Keratinocyte (primary cell): ENCODE data around the gene GRAMD2A. TPM values are rescaled to one million over a fixed set of nuclear protein-coding genes. Genes with fewer than 3 reads are reported as not detected.

ENCODE experiments used
- DNase-seq: peaks from one replicate; pipeline ENCODE4 v3.0.0-alpha.2; 2011; ENCODE audit warnings: low read depth, missing footprints, low spot score
- FAIRE-seq: peaks from 2 replicates; lab custom pipeline; 2011; peaks lifted over from hg19 to GRCh38; lab: Jason Lieb, UNC
- H2AFZ ChIP-seq: 2 replicates; pipeline ENCODE4 v1.6.0; 2012; ENCODE audit warnings: low read length, control low read depth, inconsistent platforms; ENCODE audit not compliant: control insufficient read depth
- H3K27ac ChIP-seq: 2 replicates; pipeline ENCODE4 v1.5.1; 2011; ENCODE audit warnings: low read length; ENCODE audit not compliant: control insufficient read depth, insufficient read depth
- H3K27me3 ChIP-seq: 3 replicates; pipeline ENCODE4 v1.6.0; 2011; ENCODE audit warnings: low read length; ENCODE audit not compliant: control insufficient read depth, insufficient read depth; ENCODE audit errors: extremely low read depth
- H3K36me3 ChIP-seq, 2 experiments: 2 replicates in 1 of 2; 3 replicates in 1 of 2; pipeline ENCODE4 v1.5.1; 2011; ENCODE audit warnings: low read length in 2 of 2, mild to moderate bottlenecking in 1 of 2; ENCODE audit not compliant: control insufficient read depth in 2 of 2, insufficient read depth in 2 of 2; ENCODE audit errors: extremely low read depth in 1 of 2
- H3K4me1 ChIP-seq: 3 replicates; pipeline ENCODE4 v1.5.1; 2011; ENCODE audit warnings: low read length; ENCODE audit not compliant: control insufficient read depth, insufficient read depth; ENCODE audit errors: extremely low read depth
- H3K4me2 ChIP-seq: 3 replicates; pipeline ENCODE4 v1.6.0; 2011; ENCODE audit warnings: low read depth, low read length; ENCODE audit not compliant: control insufficient read depth, insufficient read depth; ENCODE audit errors: extremely low read depth
- H3K4me3 ChIP-seq, 3 experiments: fragments of 200-600 bp in 1 of 3; sonication (generic) in 1 of 3; 2 replicates in 2 of 3; 3 replicates in 1 of 3; pipeline ENCODE4 v1.5.1; 2011 to 2016; ENCODE audit warnings: low read length in 3 of 3, mild to moderate bottlenecking in 3 of 3, control low read depth in 2 of 3, inconsistent platforms in 1 of 3, low read depth in 1 of 3, mixed read lengths in 1 of 3, mixed run types in 1 of 3, moderate library complexity in 1 of 3; ENCODE audit not compliant: control insufficient read depth in 2 of 3, insufficient read depth in 2 of 3; ENCODE audit errors: extremely low read depth in 1 of 3
- H3K79me2 ChIP-seq: 2 replicates; pipeline ENCODE4 v1.6.0; 2012; ENCODE audit warnings: low read length; ENCODE audit not compliant: control insufficient read depth, insufficient read depth
- H3K9ac ChIP-seq: 3 replicates; pipeline ENCODE4 v1.6.0; 2011; ENCODE audit warnings: low read length; ENCODE audit not compliant: control insufficient read depth, insufficient read depth; ENCODE audit errors: extremely low read depth
- H3K9me1 ChIP-seq: 3 replicates; pipeline ENCODE4 v1.6.0; 2011; ENCODE audit warnings: low read length; ENCODE audit not compliant: control insufficient read depth, insufficient read depth; ENCODE audit errors: extremely low read depth
- H3K9me3 ChIP-seq: 2 replicates; pipeline ENCODE4 v1.5.1; 2012; ENCODE audit warnings: low read depth, low read length; ENCODE audit not compliant: control insufficient read depth
- H4K20me1 ChIP-seq: 3 replicates; pipeline ENCODE4 v1.6.0; 2011; ENCODE audit warnings: low read length; ENCODE audit not compliant: control insufficient read depth, insufficient read depth; ENCODE audit errors: extremely low read depth
- EZH2 ChIP-seq: IDR thresholded peaks from one replicate; pipeline ENCODE4 v1.6.1; 2012; ENCODE audit warnings: inconsistent platforms, mild to moderate bottlenecking, low read length, moderate library complexity
- dilution Hi-C: fragments of 300-500 bp; cut with MboI; formaldehyde crosslinking; loops from one replicate; pipeline ENCODE4 v1.7.0; 2020; ENCODE audit warnings: low sequenced_read_pairs; ENCODE audit not compliant: extremely low pct_ligation_motif_present
- polyA plus RNA-seq, 5 experiments: library from polyadenylated mRNA; depleted of rRNA in 3 of 5; stranded (reverse) in 3 of 5; stranded (forward) in 1 of 5; unstranded in 1 of 5; fragments of >200 nt; gene quantifications; 1 replicate in 1 of 5; 2 replicates in 3 of 5; 3 replicates in 1 of 5; pipeline versions ENCODE4 v1.2.1 to v1.2.3, GENCODE V29; 2011 to 2012; ENCODE audit warnings: missing spikeins in 2 of 5, low read depth in 1 of 5, low replicate concordance in 1 of 5
- TF ChIP-seq, protein P1 (sequence below), 3 experiments: IDR thresholded peaks in 1 of 3; conservative IDR thresholded peaks in 1 of 3; optimal IDR thresholded peaks in 1 of 3; 2 replicates in 2 of 3; 3 replicates in 1 of 3; pipeline versions ENCODE3 to v1.5.1; 2011; ENCODE audit warnings: low read length in 3 of 3, mild to moderate bottlenecking in 3 of 3, moderate library complexity in 2 of 3, control low read depth in 1 of 3, inconsistent platforms in 1 of 3; ENCODE audit not compliant: insufficient read depth in 2 of 3; ENCODE audit errors: extremely low read depth in 1 of 3

Gene GRAMD2A
- polyA plus RNA-seq, 1 donor (not counting 4 experiments of a cell fraction or from before 2014, with no cell fraction given) = 5.7 TPM

DNA sequence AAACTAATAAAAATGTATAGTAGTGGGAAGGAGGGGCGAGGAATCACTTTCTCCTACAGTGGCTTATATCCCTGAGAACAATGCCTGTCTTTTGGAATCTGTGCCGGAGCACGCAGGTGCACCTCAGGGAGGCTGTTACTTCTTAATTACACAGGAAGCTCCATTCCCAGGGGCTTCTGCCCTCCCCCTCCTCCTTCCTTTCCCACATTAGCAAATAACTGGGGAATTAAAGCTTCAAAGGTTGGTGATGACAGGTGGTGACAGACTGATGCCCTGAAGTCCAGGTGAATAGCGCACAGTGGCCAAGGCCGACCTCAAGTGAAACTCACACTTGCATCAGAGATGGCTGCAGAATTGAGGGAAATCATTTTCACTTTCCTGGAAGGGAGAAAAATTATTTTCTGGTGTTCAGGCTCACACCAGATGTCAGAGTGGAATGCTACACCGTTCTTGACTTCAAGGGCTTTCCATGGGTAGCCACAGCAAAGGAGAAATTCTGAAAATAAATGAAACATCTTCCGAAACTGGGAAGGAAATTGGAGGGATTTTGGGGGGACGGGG lies 3.7 kb downstream of the GRAMD2A start:
- Histone ChIP-seq H4K20me1 (peaks cover 4% of the 10 kb centered on the region), H3K27me3 (no peaks in the 10 kb centered on the region), H3K27ac (no peak overlapping the region), H2AFZ (no peak overlapping the region), H3K9me1 (no peaks in the 10 kb centered on the region), H3K79me2 (no peaks in the 10 kb centered on the region), H3K36me3 (peaks cover under 1 to 6% of the 10 kb centered on the region in 2 experiments), H3K4me1 (peaks cover 38% of the 10 kb centered on the region), H3K4me2 (no peak overlapping the region), H3K9me3 (no peaks in the 10 kb centered on the region), H3K9ac (no peak overlapping the region), H3K4me3 (no peak overlapping the region)
- dilution Hi-C loops = no loop called here
- DNase-seq (no peak), FAIRE-seq (no peak)
- TF ChIP-seq EZH2 = no peak
- TF ChIP-seq, protein P1, sequence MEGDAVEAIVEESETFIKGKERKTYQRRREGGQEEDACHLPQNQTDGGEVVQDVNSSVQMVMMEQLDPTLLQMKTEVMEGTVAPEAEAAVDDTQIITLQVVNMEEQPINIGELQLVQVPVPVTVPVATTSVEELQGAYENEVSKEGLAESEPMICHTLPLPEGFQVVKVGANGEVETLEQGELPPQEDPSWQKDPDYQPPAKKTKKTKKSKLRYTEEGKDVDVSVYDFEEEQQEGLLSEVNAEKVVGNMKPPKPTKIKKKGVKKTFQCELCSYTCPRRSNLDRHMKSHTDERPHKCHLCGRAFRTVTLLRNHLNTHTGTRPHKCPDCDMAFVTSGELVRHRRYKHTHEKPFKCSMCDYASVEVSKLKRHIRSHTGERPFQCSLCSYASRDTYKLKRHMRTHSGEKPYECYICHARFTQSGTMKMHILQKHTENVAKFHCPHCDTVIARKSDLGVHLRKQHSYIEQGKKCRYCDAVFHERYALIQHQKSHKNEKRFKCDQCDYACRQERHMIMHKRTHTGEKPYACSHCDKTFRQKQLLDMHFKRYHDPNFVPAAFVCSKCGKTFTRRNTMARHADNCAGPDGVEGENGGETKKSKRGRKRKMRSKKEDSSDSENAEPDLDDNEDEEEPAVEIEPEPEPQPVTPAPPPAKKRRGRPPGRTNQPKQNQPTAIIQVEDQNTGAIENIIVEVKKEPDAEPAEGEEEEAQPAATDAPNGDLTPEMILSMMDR (optimal IDR thresholded peaks at IDR 0.05 in 1 of 3, IDR thresholded peaks at IDR 0.05 in 1 of 3, conservative IDR thresholded peaks at IDR 0.05 in 1 of 3; ENCODE audit: extremely low read depth in 1 of 3, insufficient read depth in 2 of 3, low read length in 3 of 3) = no peak

DNA sequence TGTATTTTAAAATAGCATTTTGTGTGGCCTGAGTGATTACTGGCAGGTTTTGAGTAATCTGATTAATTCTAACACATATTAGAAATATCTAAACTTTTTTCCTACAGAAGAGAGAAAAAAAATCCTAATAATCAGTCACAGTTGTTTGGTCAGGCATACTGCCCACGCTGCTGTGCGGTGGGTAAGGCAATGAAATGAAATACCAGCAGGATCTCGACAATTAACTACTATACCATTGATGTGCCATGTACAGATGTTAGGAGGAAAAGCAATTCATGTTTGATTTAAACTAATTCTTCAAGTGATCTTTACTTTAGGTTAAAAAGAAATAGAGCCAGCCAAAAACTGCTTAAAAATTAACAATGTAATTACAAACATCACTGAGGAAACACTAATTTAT lies 5.2 kb downstream of the GRAMD2A start:
- FAIRE-seq (peak; percentile 5), DNase-seq (no peak)
- Histone ChIP-seq H3K4me1 (peaks cover 31% of the 10 kb centered on the region), H3K4me2 (no peak overlapping the region), H3K36me3 (no peaks in the 10 kb centered on the region), H4K20me1 (no peaks in the 10 kb centered on the region), H3K9me1 (no peaks in the 10 kb centered on the region), H3K4me3 (no peak overlapping the region), H2AFZ (no peak overlapping the region), H3K27ac (no peak overlapping the region), H3K27me3 (no peaks in the 10 kb centered on the region), H3K79me2 (no peaks in the 10 kb centered on the region), H3K9ac (no peak overlapping the region), H3K9me3 (no peaks in the 10 kb centered on the region)
- dilution Hi-C loops = no loop called here
- no peak for TF ChIP-seq EZH2
- TF ChIP-seq, protein P1 (optimal IDR thresholded peaks at IDR 0.05 in 1 of 3, IDR thresholded peaks at IDR 0.05 in 1 of 3, conservative IDR thresholded peaks at IDR 0.05 in 1 of 3; ENCODE audit: extremely low read depth in 1 of 3, insufficient read depth in 2 of 3, low read length in 3 of 3) = no peak
